ENCODE data around the gene OR4A16.

The OR4A16 gene

GRCh38 chr11:55342901-55343300 lies at the start of gene OR4A16:
OR4A16 (plus strand) TSS chr11:55343201; CDS start chr11:55343201, 0 bp downstream.
- DNase-seq (ENCODE audit: low read depth in 3 of 3) = no peak

- no peak for DNase-seq (ENCODE audit: low read depth in 3 of 3)
Observed at GRCh38 chr11:55324500-55324899, 18.5 kb upstream of the OR4A16 start.

GRCh38 chr11:55345306-55345705 lies 2.3 kb downstream of the OR4A16 start:
- DNase-seq (ENCODE audit: low read depth in 3 of 3) = no peak

GRCh38 chr11:55349032-55349431 lies 6.0 kb downstream of the OR4A16 start:
- no peak for DNase-seq (ENCODE audit: low read depth in 3 of 3)

GRCh38 chr11:55357560-55358184 lies 14.7 kb downstream of the OR4A16 start:
- DNase-seq (ENCODE audit: low read depth in 3 of 3) = no peak

GRCh38 chr11:55367674-55368073 lies 24.7 kb downstream of the OR4A16 start, which contains the start of gene OR4A15:
OR4A15 (plus strand) TSS chr11:55367974; CDS start chr11:55367974, 0 bp downstream.
- DNase-seq (ENCODE audit: low read depth in 3 of 3) = no peak
